MM.1S (cell line): ENCODE results near the gene ANXA11.
"Not testable (repeated sequence)": the region's sequence is repeated elsewhere in the genome, so short reads cannot be mapped to it uniquely, and the experiment has no call there.

Source experiments
- CTCF ChIP-seq: fragments of 300-600 bp; sonication (generic); IDR thresholded peaks from 2 replicates; pipeline ENCODE4 v1.5.1; 2016; ENCODE audit warnings: antibody characterized with exemption, low read length, mixed read lengths
- EZH2 ChIP-seq: fragments of 300-600 bp; sonication (generic); optimal IDR thresholded peaks from 2 replicates; pipeline ENCODE3; 2017; ENCODE audit warnings: low read depth, mild to moderate bottlenecking, antibody characterized with exemption, low read length, mixed read lengths

- not testable (repeated sequence) for TF ChIP-seq CTCF, EZH2
Measured at GRCh38 chr10:80253963-80254271, 48.6 kb upstream of the ANXA11 start.
